ENCODE results near the gene ZBTB8A.

The ZBTB8A gene

GRCh38 chr1:32647308-32648134 is 108.3 kb downstream of the ZBTB8A start:
- ChIA-PET POLR2A (no interaction called here), CTCF (interaction anchor here (0.6 kb wide), 1 partner anchor 185 kb away, joined by 3 read pairs; no protein-coding TSS in a partner anchor)
- no peak for TF ChIP-seq ZNF384 (IDR thresholded peaks at IDR 0.05)
- TF ChIP-seq SUZ12 (IDR thresholded peaks at IDR 0.05): no peak
- TF ChIP-seq ELF4 (IDR thresholded peaks at IDR 0.05): no peak
- no peak for TF ChIP-seq CTBP1 (IDR thresholded peaks at IDR 0.05; ENCODE audit: borderline replicate concordance)
- no peak for TF ChIP-seq ARNT (IDR thresholded peaks at IDR 0.05)
- TF ChIP-seq FOXM1 (IDR thresholded peaks at IDR 0.05; ENCODE audit: borderline replicate concordance): no peak
- TF ChIP-seq TARDBP (IDR thresholded peaks at IDR 0.05): no peak
- TF ChIP-seq L3MBTL2 (conservative IDR thresholded peaks at IDR 0.05): no peak
- no peak for TF ChIP-seq LEF1 (IDR thresholded peaks at IDR 0.05; ENCODE audit: borderline replicate concordance)
- no peak for TF ChIP-seq FOXA1 (IDR thresholded peaks at IDR 0.05)
- no peak for TF ChIP-seq HDGF (IDR thresholded peaks at IDR 0.05; ENCODE audit: borderline replicate concordance)
- TF ChIP-seq, protein P1, sequence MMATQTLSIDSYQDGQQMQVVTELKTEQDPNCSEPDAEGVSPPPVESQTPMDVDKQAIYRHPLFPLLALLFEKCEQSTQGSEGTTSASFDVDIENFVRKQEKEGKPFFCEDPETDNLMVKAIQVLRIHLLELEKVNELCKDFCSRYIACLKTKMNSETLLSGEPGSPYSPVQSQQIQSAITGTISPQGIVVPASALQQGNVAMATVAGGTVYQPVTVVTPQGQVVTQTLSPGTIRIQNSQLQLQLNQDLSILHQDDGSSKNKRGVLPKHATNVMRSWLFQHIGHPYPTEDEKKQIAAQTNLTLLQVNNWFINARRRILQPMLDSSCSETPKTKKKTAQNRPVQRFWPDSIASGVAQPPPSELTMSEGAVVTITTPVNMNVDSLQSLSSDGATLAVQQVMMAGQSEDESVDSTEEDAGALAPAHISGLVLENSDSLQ (IDR thresholded peaks at IDR 0.05): no peak
- no peak for TF ChIP-seq FOXK2 (IDR thresholded peaks at IDR 0.05)
- no peak for TF ChIP-seq NFRKB (IDR thresholded peaks at IDR 0.05)
- no peak for TF ChIP-seq BHLHE40 (IDR thresholded peaks at IDR 0.05; ENCODE audit: borderline replicate concordance)
- no peak for DNase-seq (ENCODE audit: extremely low spot score)

GRCh38 chr1:32650248-32650751 is 111.1 kb downstream of the ZBTB8A start, which contains the start of gene ZBTB8OS:
Gene ZBTB8OS (minus strand): TSS chr1:32650550. CDS start chr1:32650529, 21 bp downstream.
- TF ChIP-seq TARDBP (IDR thresholded peaks at IDR 0.05): no peak
- peak; percentile 91 for TF ChIP-seq ELF4 (IDR thresholded peaks at IDR 0.05)
- no peak for TF ChIP-seq FOXK2 (IDR thresholded peaks at IDR 0.05)
- peak; percentile 97 for DNase-seq (ENCODE audit: extremely low spot score)
- ChIA-PET POLR2A (interaction anchor here (0.7 to 1.5 kb wide), 24 partner anchors 10 to 1255 kb away, joined by 3 to 12 read pairs (median 4); partner anchors contain the start of genes BSDC1, S100PBP, SYNC and YARS1), CTCF (interaction anchor here (1.0 kb wide), 1 partner anchor 130 kb away, joined by 3 read pairs; no protein-coding TSS in a partner anchor)

DNA sequence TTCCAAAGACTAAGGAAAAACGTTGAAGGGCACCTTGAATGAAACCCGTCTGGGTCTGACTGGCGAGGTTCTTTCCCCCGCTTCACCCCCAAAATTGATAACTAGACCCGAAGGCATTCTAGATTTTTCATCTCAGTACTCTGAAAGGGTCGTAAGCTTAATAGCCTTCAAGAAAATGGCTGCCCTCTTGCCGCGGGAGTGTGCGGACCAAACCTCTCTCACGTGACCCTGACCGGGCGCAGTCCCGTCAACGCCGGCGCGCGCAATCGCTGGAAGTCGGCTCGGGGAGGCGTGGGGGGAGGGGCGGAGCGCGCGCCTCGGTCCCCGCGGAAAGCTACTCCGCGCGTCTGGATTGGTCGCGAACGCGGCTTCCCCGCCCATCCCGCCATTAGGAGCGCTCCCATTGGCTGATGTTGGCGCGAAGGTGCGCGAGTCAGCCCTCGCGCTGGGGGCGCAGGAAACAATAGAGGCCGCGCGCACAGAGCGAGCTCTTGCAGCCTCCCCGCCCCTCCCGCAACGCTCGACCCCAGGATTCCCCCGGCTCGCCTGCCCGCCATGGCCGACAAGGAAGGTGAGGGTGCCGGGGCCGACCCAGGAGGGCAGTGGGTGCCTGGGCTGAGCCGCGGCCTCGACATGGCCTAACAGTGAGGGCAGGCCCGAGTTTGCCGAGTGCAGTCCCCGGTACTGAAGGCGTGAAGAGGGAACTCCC is 111.7 kb downstream of the ZBTB8A start, which contains the start of gene RBBP4:
Gene RBBP4 (plus strand): TSS at position 457 of the 709 bp plus-strand sequence. CDS start 99 bp downstream, at position 556.
- DNase-seq (ENCODE audit: extremely low spot score): peak; percentile 100
- CTCF ChIA-PET: interaction anchor here (1.0 kb wide), 1 partner anchor 130 kb away, joined by 3 read pairs; no protein-coding TSS in a partner anchor
- POLR2A ChIA-PET: interaction anchor here (0.6 to 1.5 kb wide), 27 partner anchors 9 to 1256 kb away, joined by 3 to 12 read pairs (median 4); partner anchors contain the start of genes BSDC1, S100PBP, SYNC and YARS1
- TF ChIP-seq NFRKB (IDR thresholded peaks at IDR 0.05) (peak; percentile 98), ZNF384 (IDR thresholded peaks at IDR 0.05) (no peak), TARDBP (IDR thresholded peaks at IDR 0.05) (no peak), HDGF (IDR thresholded peaks at IDR 0.05; ENCODE audit: borderline replicate concordance) (peak; percentile 77; the same call in 1 of the 2 replicates), LEF1 (IDR thresholded peaks at IDR 0.05; ENCODE audit: borderline replicate concordance) (peak; percentile 36; the same call in 1 of the 2 replicates), FOXA1 (IDR thresholded peaks at IDR 0.05) (no peak), BHLHE40 (IDR thresholded peaks at IDR 0.05; ENCODE audit: borderline replicate concordance) (no peak; the same call in 1 of the 2 replicates), ELF4 (IDR thresholded peaks at IDR 0.05) (no peak; the same call in 1 of the 2 replicates), CTBP1 (IDR thresholded peaks at IDR 0.05; ENCODE audit: borderline replicate concordance) (peak; percentile 44; the same call in 1 of the 2 replicates), L3MBTL2 (conservative IDR thresholded peaks at IDR 0.05) (peak; percentile 99), SP1 (IDR thresholded peaks at IDR 0.05) (no peak; the same call in 1 of the 2 replicates), ARNT (IDR thresholded peaks at IDR 0.05) (no peak), SUZ12 (IDR thresholded peaks at IDR 0.05) (no peak), FOXK2 (IDR thresholded peaks at IDR 0.05) (no peak), FOXM1 (IDR thresholded peaks at IDR 0.05; ENCODE audit: borderline replicate concordance) (peak; percentile 83)
- TF ChIP-seq, protein P1 (IDR thresholded peaks at IDR 0.05): peak; percentile 41; the same call in 1 of the 2 replicates

DNA sequence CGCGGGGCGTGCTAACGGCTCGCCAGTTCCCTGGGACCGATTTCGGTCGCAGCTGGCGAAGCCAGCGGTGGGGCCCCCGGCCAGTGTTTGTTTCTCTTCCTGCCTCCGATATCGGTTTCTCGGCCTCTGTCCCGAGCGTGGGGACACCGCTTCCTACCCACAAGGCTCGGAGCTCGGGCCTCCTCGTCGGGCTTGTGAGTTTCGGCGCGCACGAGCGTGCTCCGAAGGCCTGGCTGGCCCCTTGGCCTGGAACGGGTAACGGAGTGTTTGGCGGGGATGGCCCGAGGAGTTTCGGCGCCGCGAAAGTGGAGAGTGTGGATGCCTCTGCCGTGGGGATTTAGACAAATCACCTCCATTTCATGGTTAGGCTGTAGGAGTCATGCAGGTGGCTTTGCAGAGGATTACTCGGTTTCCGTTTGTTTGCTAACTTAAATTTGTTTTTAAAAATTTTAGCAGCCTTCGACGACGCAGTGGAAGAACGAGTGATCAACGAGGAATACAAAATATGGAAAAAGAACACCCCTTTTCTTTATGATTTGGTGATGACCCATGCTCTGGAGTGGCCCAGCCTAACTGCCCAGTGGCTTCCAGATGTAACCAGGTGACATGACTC is 112.3 kb downstream of the ZBTB8A start:
- TF ChIP-seq SP1 (IDR thresholded peaks at IDR 0.05): no peak
- peak; percentile 45; the same call in 1 of the 2 replicates for TF ChIP-seq L3MBTL2 (conservative IDR thresholded peaks at IDR 0.05)
- ChIA-PET CTCF (interaction anchor here (0.7 to 1.0 kb wide), 2 partner anchors 131 to 171 kb away, joined by 3 read pairs; no protein-coding TSS in a partner anchor), POLR2A (interaction anchor here (0.6 to 1.5 kb wide), 21 partner anchors 8 to 203 kb away, joined by 3 to 12 read pairs (median 4); partner anchors contain the start of genes S100PBP, SYNC, YARS1 and ZBTB8A)
- DNase-seq (ENCODE audit: extremely low spot score): no peak

- TF ChIP-seq ELF4 (IDR thresholded peaks at IDR 0.05): no peak
- TF ChIP-seq FOXK2 (IDR thresholded peaks at IDR 0.05): no peak
- TF ChIP-seq SP1 (IDR thresholded peaks at IDR 0.05): no peak
- no peak for TF ChIP-seq ZNF384 (IDR thresholded peaks at IDR 0.05)
- no peak for TF ChIP-seq TARDBP (IDR thresholded peaks at IDR 0.05)
- TF ChIP-seq CTBP1 (IDR thresholded peaks at IDR 0.05; ENCODE audit: borderline replicate concordance): no peak
- TF ChIP-seq ARNT (IDR thresholded peaks at IDR 0.05): no peak
- no peak for TF ChIP-seq LEF1 (IDR thresholded peaks at IDR 0.05; ENCODE audit: borderline replicate concordance)
- TF ChIP-seq FOXM1 (IDR thresholded peaks at IDR 0.05; ENCODE audit: borderline replicate concordance): no peak
- TF ChIP-seq NFRKB (IDR thresholded peaks at IDR 0.05): no peak
- ChIA-PET CTCF (interaction anchor here (0.7 kb wide), 1 partner anchor 171 kb away, joined by 3 read pairs; no protein-coding TSS in a partner anchor), POLR2A (no interaction called here)
Measured at GRCh38 chr1:32652244-32652962, 113.2 kb downstream of the ZBTB8A start.

More at GRCh38 chr1:32652244-32652962, 113.2 kb downstream of the ZBTB8A start:
- no peak for DNase-seq (ENCODE audit: extremely low spot score)
